NCI-H2196 treated with DMSO at 0.1 percent for 48 hours (cell line): Measurements from ENCODE around the gene ERGIC1.
"Not testable (repeated sequence)": the region's sequence is repeated elsewhere in the genome, so short reads cannot be mapped to it uniquely, and the experiment has no call there.

Experiments
- DNase-seq: peaks from one replicate; lab custom pipeline; 2025; ENCODE audit not compliant: unreplicated experiment; lab: John Stamatoyannopoulos, UW

The ERGIC1 gene

DNA sequence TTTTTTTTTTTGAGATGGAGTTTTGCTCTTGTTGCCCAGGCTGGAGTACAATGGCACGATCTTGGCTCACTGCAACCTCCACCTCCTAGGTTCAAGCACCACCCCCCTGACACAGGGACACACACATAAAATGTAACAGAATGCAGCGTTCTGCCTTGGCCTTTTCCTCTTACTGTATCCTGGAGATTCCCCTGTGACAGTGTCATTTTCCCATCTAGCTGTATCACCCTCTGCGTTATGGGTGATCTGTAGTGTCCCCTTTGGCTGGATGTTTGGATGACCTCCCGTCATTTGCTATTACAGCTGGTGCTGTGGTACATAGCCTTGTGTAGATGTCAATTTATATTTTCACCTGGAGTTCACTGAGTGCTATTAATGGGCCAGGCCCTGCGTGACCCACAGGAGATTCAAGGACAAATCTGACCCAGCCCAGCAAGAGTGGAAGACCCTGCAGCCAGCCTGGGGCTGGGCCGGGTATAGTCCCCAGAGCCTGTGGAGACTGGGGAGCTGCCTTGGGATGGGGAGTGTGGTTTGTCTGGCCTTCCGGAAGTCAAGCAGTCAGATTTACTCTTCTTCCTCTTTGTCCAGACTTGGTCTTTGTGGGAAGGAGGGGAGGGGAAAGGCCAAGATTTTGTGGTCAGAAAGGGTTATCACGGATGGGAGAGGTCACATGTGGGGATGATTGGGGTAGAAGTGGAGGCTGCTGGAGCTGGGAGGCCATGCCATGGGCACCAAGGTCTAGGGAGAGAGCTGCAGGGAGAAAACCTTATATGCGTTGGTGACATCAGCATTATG is 43.6 kb downstream of the ERGIC1 start:
- DNase-seq, result no peak

- no peak for DNase-seq
These were observed 44.5 kb downstream of the ERGIC1 start for GRCh38 chr5:172878585-172878932.

DNA sequence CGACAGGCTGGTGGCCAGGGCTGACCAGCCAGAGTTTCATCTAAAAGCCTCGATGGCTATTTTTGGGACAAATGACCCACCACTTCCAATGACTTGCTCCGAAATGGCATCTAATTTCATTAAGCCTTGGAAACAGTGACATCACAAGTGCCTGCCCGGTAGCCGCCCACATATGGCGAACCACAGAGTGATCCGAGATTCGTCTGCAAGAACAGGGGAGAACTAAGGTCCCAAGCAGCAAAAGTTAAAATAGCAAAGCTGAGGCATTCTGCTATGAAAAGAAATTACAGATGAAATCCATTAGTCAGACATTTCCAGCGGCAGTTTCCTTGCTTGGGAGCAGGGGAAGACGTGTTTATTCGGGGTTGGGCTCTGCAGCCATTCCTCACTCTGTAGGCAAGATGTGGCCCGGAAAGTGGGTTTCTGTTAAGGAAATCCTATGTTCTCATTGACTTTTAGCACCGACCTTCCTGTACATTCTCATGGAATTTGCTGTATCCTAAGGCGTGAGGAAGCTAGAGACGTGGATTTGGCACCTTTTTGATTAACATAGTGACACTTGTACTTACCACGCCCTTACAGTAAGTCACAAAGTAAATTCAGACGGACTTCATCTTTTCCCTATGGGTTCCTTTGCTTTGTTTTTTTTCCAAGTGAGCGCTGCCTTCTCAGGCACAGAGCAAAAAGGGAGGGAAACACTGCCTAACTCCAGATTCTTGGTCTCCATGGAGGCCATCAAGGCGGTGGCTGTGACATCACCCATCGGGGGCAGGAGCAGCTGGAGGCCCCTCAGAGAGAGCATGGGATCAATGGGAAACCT is 45.1 kb downstream of the ERGIC1 start:
- DNase-seq, result no peak

GRCh38 chr5:172881691-172882370 is 47.8 kb downstream of the ERGIC1 start:
- no peak for DNase-seq

GRCh38 chr5:172883066-172883465 is 49.0 kb downstream of the ERGIC1 start:
- no peak for DNase-seq

DNA sequence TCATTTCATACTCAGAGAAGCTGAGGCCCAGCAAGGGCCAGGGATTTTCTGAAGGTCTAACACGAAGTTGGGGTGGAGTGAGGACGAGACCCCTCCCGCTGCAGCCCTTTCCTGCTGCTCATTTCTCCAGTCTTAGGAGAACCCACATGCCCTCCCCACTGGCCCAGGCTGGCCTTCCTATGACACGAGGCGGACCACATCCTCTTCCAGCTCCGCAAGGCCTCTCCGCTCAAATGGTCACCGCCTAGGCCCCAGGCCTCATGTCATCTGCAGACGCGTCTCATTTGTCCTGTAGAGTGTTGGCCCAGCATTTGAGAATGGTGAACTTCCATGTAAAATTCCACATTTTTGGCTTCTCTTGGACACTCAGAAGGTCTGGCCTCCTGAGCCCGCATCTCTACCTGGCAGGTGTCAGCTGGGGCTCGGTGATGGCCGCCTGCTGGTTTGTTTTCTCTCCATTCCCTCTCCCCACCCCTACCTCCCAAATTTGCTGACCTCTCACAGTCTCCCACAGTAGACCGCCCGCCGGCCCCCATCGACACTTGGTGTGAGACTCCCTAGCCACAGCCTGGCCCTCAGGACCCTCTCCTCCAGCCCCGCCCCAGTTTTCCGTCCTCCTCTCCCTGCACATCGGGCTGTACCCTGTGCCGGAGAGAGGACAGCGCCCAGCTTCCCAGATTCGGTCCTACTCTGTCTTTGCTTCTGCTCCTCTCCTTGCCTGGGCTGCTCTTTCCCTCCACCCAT is 51.7 kb downstream of the ERGIC1 start:
- DNase-seq, result no peak

GRCh38 chr5:172886476-172886875 is 52.4 kb downstream of the ERGIC1 start:
- DNase-seq, result no peak

GRCh38 chr5:172886974-172887501 is 53.0 kb downstream of the ERGIC1 start:
- no peak for DNase-seq

DNA sequence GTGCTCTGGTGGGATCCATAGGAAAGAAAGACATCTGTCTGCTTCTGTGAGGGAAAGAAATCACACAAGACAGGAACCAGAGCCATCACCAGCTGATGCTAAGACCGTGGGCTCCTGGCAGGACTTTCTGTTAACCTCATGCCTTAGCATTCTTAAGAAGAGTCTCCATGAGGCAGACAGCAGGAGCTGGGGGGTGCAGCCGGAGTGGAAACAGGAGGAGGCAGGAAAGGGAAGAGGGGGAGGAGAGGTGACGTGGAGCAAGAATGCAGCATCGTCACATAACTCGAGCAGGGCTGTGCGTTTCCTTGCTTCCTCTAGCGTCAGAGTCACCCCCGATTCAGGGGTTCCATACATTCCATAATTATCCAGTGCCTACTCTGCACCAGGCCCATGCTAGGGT is 53.6 kb downstream of the ERGIC1 start:
- no peak for DNase-seq

DNA sequence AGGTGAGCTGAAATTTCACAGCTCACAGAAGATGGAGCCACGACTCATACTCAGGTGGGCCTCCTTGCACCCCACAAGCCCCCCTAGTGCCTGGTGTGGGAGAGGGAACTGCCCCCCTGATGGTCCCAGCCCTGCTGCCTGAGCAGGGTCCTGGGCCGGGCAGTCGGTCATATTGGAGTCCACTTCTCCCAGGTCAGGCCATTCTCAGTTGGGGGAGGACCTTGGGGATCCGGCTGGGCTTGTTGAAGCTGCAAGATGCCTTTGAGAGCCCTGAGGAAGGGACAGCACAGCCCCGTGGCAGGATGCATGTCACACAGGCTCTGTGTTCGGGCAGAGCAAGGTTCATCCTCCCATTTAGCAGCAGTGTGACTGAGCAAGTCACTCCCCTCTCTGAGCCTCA is 56.6 kb downstream of the ERGIC1 start:
- no peak for DNase-seq

DNA sequence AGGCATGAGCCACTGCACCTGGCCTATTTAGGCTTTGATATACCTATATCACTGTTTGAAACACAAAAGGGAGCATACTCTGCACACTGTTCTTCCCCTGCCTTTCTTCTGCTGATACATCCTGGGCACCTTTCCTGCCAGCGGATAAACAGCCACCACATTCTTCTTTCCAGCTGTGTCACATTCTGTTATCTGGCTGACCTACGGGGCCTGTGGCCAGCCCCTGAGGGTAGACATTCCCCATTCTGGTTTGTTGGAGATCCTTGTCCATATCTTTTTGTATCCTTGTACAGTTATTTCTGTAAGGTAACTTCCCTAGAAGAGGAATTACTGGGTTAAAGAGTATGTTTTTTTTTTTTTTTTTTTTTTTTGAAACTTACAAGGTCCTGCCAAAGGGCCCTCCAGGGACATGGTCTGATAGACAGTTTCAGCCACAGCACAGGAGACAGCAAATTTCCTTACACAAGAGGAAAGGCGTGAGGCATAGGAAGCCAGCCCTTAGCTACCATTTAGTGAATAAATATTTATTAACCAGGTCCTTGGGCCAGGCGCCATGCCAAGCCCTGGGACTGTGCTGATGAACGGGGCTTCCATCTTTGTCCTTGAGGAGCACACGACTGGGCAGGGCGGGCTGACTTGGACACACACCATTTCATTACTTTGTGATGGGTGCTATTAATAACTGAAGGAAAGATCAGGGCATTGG is 57.8 kb downstream of the ERGIC1 start:
- DNase-seq, result no peak

- no peak for DNase-seq
These were observed 58.7 kb downstream of the ERGIC1 start for GRCh38 chr5:172892713-172893112.

GRCh38 chr5:172894767-172895388 is 60.8 kb downstream of the ERGIC1 start:
- no peak for DNase-seq

- DNase-seq, result no peak
These were observed 61.5 kb downstream of the ERGIC1 start for GRCh38 chr5:172895549-172895948.

GRCh38 chr5:172896465-172896864 is 62.4 kb downstream of the ERGIC1 start:
- DNase-seq, result no peak

DNA sequence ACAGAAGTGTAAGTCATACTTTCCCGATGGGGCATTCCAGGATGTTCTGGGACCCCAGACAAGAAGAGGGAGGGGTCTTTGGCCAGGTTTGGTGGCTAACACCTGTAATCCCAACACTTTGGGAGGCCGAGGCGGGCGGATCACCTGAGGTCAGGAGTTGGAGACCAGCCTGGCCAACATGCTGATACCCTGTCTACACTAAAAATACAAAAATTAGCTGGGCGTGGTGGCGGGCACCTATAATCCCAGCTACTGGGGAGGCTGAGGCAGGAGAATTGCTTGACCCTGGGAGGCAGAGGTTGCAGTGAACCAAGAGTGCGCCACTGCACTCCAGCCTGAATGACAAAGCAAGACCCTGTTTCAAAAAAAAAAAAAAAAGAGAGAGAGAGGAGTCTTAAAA is 63.0 kb downstream of the ERGIC1 start:
- not testable (repeated sequence) for DNase-seq

GRCh38 chr5:172897481-172898217 is 63.6 kb downstream of the ERGIC1 start:
- DNase-seq, result no peak

DNA sequence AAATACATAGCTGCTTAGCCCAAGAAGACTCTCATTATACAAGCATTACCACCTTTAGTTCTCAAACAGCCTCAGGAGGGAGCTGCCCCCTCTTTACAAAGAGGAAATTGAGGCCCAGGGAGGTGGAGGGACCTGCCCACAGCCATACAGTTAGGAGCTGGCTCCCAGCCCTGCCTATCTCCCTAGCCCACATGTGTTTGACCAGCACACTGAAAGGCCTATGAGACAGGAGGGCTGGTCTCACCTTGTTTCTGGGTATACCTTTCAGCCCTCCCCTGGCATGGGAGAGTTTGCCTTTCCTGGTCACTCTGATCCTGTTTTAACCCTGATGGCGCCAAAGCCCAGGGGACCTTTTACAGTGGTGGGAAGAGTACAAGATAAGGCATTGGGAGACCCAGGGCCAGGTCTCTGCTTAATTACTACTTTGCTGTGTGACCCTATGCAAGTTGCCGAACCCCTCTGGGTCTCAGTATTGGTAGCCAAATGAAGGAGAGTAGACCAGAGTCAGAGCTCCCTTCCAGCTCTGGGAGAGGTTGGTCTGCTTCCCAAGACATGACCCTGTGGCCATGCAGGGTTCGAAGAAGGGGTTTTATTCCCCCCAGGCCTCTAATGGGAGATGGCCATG is 64.3 kb downstream of the ERGIC1 start:
- no peak for DNase-seq
